Uterus (tissue), 4 donors: ENCODE results near the gene INPP5D. TPM values are rescaled to one million over a fixed set of nuclear protein-coding genes. Genes with fewer than 3 reads are reported as not detected.
"Not testable (repeated sequence)": the region's sequence is repeated elsewhere in the genome, so short reads cannot be mapped to it uniquely, and the experiment has no call there.

Source experiments
- DNase-seq, 2 donors: peaks; one replicate each; pipeline ENCODE4 v3.0.0-alpha.2; 2019 to 2020
- H3K27ac ChIP-seq, 2 donors: fragments of 200-600 bp; sonication (generic); 1 replicate in 1 of 2; 2 replicates in 1 of 2; pipeline ENCODE4 v1.5.1; 2016 to 2018
- H3K27me3 ChIP-seq, 2 donors: fragments of 200-600 bp; sonication (generic); one replicate each; pipeline ENCODE4 v1.5.1; 2018 to 2019; ENCODE audit warnings: control low read depth in 1 of 2
- H3K36me3 ChIP-seq, 2 donors: fragments of 200-600 bp; sonication (generic); one replicate each; pipeline ENCODE4 v1.5.1; 2019; ENCODE audit warnings: control low read depth in 1 of 2
- H3K4me1 ChIP-seq, 2 donors: fragments of 200-600 bp; sonication (generic); one replicate each; pipeline ENCODE4 v1.5.1; 2018 to 2019; ENCODE audit warnings: control low read depth in 1 of 2
- H3K4me3 ChIP-seq, 2 donors: fragments of 200-600 bp; sonication (generic); 1 replicate in 1 of 2; 2 replicates in 1 of 2; pipeline ENCODE4 v1.5.1; 2018 to 2019; ENCODE audit warnings: mild to moderate bottlenecking in 1 of 2
- H3K9me3 ChIP-seq, 2 donors: fragments of 200-600 bp; sonication (generic); one replicate each; pipeline ENCODE4 v1.5.1; 2019; ENCODE audit warnings: control low read depth in 1 of 2
- POLR2A ChIP-seq, 2 donors: fragments of 450-650 bp; IDR thresholded peaks; one replicate each; pipeline ENCODE4 v1.6.1; 2016; ENCODE audit warnings: antibody characterized with exemption in 2 of 2, mild to moderate bottlenecking in 1 of 2, moderate library complexity in 1 of 2
- intact Hi-C: fragments of 100-400 bp; cut with DNase I; formaldehyde crosslinking; loops from one replicate; pipeline ENCODE4 v1.15.1; 2023; ENCODE audit warnings: low total_unique reads
- total RNA-seq, 4 donors: library from RNA; depleted of rRNA in 3 of 4; stranded (reverse); fragments of >200 nt in 3 of 4; gene quantifications; one replicate each; pipeline versions ENCODE4 v1.1.0 to v1.2.4, GENCODE V29; 2014 to 2023
- TF ChIP-seq, protein P1 (sequence below), 4 experiments: fragments of 200-600 bp in 2 of 4; fragments of 450-650 bp in 2 of 4; sonication (generic) in 2 of 4; IDR thresholded peaks; one replicate each; pipeline ENCODE4 v1.5.1; 2016 to 2019; ENCODE audit warnings: antibody characterized with exemption in 4 of 4, mild to moderate bottlenecking in 2 of 4, moderate library complexity in 1 of 4
- donor health status: DM: yes; HTN: yes; CAD: no.

Gene INPP5D
- total RNA-seq, 4 donors from 2014 or later = 14.2 to 37.9 (median 22.3) TPM

DNA sequence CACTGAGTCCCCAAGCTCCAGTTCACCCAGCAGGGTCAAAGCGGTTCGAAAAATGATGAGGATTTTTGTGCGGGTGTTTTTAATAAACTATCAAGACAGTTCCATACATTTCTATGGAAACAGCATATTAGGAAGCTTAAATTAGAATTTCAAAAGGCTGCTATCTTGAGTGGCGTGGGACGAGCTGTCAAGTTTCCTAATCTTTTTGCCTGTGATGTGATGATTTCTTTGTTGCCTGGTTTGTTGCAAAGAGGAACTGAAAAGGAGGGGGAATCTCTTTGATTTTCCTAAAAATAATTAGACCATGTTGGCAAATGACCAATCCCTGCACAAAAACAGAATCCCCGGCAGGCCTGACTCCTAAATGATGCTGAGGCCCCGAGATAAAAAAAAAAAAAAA, 125.2 kb downstream of the INPP5D start:
- TF ChIP-seq, protein P1, sequence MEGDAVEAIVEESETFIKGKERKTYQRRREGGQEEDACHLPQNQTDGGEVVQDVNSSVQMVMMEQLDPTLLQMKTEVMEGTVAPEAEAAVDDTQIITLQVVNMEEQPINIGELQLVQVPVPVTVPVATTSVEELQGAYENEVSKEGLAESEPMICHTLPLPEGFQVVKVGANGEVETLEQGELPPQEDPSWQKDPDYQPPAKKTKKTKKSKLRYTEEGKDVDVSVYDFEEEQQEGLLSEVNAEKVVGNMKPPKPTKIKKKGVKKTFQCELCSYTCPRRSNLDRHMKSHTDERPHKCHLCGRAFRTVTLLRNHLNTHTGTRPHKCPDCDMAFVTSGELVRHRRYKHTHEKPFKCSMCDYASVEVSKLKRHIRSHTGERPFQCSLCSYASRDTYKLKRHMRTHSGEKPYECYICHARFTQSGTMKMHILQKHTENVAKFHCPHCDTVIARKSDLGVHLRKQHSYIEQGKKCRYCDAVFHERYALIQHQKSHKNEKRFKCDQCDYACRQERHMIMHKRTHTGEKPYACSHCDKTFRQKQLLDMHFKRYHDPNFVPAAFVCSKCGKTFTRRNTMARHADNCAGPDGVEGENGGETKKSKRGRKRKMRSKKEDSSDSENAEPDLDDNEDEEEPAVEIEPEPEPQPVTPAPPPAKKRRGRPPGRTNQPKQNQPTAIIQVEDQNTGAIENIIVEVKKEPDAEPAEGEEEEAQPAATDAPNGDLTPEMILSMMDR (IDR thresholded peaks at IDR 0.05) = no peak
- TF ChIP-seq POLR2A (IDR thresholded peaks at IDR 0.05) = no peak
- Histone ChIP-seq H3K4me1 (no peaks in the 10 kb centered on the region), H3K36me3 (no peaks in the 10 kb centered on the region), H3K27me3 (no peaks in the 10 kb centered on the region), H3K9me3 (no peaks in the 10 kb centered on the region), H3K27ac (no peak overlapping the region), H3K4me3 (no peak overlapping the region)
- intact Hi-C loops = no loop called here
- DNase-seq = no peak

DNA sequence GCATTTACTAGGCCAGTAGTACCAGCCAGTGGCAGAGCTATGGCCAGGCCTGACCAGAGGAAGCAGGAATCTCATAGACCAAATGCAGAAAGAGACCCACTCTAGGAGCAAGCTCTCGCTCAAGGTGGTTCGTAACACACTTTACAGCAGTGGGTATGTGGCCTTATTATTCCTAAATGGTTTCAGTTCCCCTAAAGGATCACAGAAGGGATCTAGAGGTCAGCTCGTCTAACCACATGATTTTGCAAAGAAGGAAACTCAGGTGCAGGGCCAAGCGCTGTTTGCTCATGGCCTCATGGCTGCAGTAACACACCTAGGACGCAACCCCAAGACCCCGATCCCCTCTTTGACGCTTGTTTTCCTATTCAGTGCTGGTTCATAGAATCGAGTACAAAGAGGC, 125.8 kb downstream of the INPP5D start:
- intact Hi-C loops = no loop called here
- Histone ChIP-seq H3K36me3 (no peaks in the 10 kb centered on the region), H3K9me3 (no peaks in the 10 kb centered on the region), H3K4me1 (no peaks in the 10 kb centered on the region), H3K4me3 (no peak overlapping the region), H3K27ac (no peak overlapping the region), H3K27me3 (no peaks in the 10 kb centered on the region)
- DNase-seq = no peak
- TF ChIP-seq, protein P1 (IDR thresholded peaks at IDR 0.05) = no peak
- no peak for TF ChIP-seq POLR2A (IDR thresholded peaks at IDR 0.05)

DNA sequence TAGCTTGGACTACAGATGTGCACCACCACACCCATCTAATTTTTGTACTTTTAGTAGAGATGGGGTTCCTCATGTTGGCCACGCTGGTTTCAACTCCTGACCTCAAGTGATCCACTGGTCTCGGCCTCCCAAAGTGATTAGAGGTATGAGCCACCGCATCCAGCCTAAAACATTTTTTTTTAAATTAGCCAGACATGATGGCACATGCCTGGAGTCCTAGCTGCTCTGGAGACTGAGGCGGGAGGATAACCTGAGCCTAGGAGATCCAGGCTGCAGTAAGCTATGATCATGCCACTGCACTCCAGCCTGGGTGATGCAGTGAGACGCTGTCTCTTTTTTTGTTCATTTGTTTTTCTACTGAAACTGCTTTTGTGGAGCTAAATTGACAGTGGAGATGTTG, 126.7 kb downstream of the INPP5D start:
- Histone ChIP-seq H3K4me1 (no peaks in the 10 kb centered on the region), H3K36me3 (no peaks in the 10 kb centered on the region), H3K4me3 (no peak overlapping the region), H3K27ac (no peak overlapping the region), H3K27me3 (no peaks in the 10 kb centered on the region), H3K9me3 (no peaks in the 10 kb centered on the region)
- DNase-seq = no peak
- intact Hi-C loops = no loop called here
- TF ChIP-seq, protein P1 (IDR thresholded peaks at IDR 0.05) = no peak
- no peak for TF ChIP-seq POLR2A (IDR thresholded peaks at IDR 0.05)

DNA sequence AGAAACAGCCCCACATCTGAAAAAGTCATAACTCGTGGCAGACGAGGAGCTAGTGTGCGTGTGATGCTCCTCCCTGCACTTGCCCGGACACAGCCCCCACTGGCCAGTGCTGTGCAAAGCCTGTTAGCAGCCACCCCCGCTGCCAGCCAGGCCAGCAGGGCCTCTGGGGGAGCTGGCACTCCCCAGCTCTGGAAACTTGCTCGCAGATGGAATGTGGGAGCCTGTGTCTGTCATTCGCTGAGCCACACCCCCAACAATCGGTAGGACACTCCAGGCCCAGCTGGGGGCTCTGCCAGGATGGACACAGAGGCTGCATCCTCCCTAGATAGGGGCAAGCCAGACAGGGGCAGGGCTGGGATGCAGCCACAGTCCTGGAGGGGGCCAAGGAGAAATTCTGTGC, 128.9 kb downstream of the INPP5D start:
- Histone ChIP-seq H3K4me3 (no peak overlapping the region), H3K27ac (no peak overlapping the region)
- intact Hi-C loops = no loop called here

DNA sequence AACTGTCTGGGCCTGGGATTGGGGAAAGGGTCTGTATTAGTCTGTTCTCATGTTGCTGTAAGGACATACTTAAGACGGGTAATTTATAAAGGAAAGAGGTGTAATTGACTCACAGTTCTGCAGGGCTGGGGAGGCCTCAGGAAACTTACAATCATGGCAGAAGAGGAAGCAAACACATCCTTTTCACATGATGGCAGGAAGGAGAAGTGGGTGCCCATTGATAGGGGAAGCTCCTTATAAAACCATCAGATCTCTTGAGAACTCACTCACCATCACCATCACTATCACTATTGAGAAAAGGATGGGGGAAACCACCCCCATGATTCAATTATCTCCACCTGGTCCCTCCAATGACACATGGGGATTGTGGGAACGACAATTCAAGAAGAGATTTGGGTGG, 130.9 kb downstream of the INPP5D start:
- H3K4me3 ChIP-seq, H3K9me3 ChIP-seq, H3K27ac ChIP-seq, intact Hi-C loops, H3K36me3 ChIP-seq, H3K27me3 ChIP-seq, H3K4me1 ChIP-seq, DNase-seq: not testable (repeated sequence)

More for the DNA sequence above, 128.9 kb downstream of the INPP5D start:
- Histone ChIP-seq H3K36me3 (no peaks in the 10 kb centered on the region), H3K27me3 (no peaks in the 10 kb centered on the region), H3K4me1 (no peaks in the 10 kb centered on the region), H3K9me3 (no peaks in the 10 kb centered on the region)
- TF ChIP-seq, protein P1 (IDR thresholded peaks at IDR 0.05) = no peak
- TF ChIP-seq POLR2A (IDR thresholded peaks at IDR 0.05) = no peak
- no peak for DNase-seq

DNA sequence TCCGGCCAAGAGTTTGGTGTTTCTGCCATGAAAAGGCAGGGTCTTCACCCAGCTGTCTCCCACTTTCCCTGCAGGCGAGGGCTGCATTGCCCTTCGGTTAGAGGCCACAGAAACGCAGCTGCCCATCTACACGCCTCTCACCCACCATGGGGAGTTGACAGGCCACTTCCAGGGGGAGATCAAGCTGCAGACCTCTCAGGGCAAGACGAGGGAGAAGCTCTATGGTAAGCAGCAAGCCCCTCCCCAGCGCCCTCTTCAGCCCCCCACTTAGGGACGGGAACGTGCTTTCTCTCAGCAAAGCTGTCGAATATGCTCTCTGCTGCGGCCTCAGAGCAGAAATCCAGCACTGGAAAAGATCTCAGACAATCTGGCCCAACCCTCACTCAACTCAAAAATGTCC, 133.6 kb downstream of the INPP5D start:
- Histone ChIP-seq H3K4me3 (no peak overlapping the region), H3K9me3 (no peaks in the 10 kb centered on the region), H3K4me1 (no peaks in the 10 kb centered on the region), H3K27ac (no peak overlapping the region), H3K36me3 (no peaks in the 10 kb centered on the region), H3K27me3 (no peaks in the 10 kb centered on the region)
- DNase-seq = no peak
- no peak for TF ChIP-seq POLR2A (IDR thresholded peaks at IDR 0.05)
- TF ChIP-seq, protein P1 (IDR thresholded peaks at IDR 0.05) = no peak
- intact Hi-C loops = no loop called here
